ENCODE results near the gene ATP9A.
"Not testable (repeated sequence)": the region's sequence is repeated elsewhere in the genome, so short reads cannot be mapped to it uniquely, and the experiment has no call there.

ATP9A gene

DNA sequence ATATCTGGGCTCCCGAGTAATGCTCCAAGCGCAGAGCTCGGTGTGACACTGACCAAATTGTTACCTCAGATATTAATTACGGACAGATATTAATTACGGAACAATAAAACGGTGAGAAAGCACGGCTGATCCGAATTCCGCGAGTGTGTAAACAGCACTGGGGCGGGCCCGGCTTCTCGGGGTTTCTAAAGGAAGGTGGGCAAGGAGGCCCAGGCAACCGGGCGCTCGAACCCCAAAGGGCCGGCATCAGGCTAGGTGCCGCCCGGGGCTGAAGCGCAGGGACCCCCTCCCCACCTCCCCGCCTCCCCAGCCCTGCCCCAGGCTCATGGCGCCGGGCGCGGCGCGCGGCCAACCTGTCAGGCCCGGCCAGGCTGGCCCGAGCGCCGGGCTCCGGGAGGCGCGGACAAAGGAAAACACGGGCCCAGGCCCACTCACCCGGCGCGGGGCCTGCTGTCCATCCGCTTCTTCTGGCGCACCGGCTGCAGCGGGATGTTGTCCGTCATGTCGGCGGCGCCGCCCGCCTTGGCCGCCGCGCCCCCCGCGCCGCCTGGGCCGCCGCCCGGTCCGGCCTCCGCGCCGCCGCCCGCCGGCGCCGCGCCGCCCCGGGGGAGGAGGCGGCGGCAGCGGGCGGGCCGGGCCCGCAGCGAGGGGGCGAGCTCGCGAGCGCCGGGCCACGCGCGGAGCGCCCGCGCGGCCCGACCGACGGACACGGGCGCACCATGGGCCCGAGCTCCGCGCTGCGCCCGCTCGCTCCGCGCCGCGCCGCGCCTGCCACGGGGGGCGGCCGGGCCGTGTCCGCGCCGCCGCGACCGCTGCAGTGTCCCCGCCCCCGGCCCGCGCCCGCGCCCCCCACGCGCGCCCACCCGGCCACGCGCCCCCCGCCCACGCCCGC, at the start of gene ATP9A:
ATP9A (minus strand) TSS at position 524 of the 892 bp plus-strand sequence; CDS start at position 503, 21 bp downstream.
- DNase-seq (ENCODE audit: low spot score) = no peak

DNA sequence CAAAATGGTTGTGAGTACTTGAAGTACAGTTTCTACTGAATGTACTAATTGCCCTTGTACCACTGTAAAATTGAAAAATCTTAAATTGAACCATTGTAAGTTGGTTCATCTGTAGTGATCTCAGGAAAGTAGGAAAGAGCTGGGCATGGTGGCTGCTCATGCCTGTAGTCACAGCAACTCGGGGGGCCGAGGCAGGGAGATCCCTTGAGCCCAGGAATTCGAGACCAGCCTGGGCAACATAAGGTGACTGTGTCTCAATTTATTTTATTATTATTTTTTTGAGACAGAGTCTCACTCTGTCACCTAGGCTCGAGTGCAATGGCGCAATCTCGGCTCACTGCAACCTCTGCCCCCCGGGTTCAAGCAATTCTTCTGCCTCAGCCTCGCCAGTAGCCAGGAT, 48.7 kb upstream of the ATP9A start:
- DNase-seq (ENCODE audit: low spot score) = not testable (repeated sequence)

- no peak for DNase-seq (ENCODE audit: low spot score)
These were observed 47.3 kb upstream of the ATP9A start for GRCh38 chr20:51815383-51816076.

- no peak for DNase-seq (ENCODE audit: low spot score)
These were observed 44.7 kb upstream of the ATP9A start for GRCh38 chr20:51812861-51813260.

- DNase-seq (ENCODE audit: low spot score) = no peak
These were observed 43.4 kb upstream of the ATP9A start for GRCh38 chr20:51811514-51812128.

GRCh38 chr20:51811042-51811355, 42.8 kb upstream of the ATP9A start:
- no peak for DNase-seq (ENCODE audit: low spot score)

GRCh38 chr20:51810155-51811041, 42.2 kb upstream of the ATP9A start:
- DNase-seq (ENCODE audit: low spot score) = no peak

- no peak for DNase-seq (ENCODE audit: low spot score)
These were observed 39.6 kb upstream of the ATP9A start for GRCh38 chr20:51807720-51808250.

DNA sequence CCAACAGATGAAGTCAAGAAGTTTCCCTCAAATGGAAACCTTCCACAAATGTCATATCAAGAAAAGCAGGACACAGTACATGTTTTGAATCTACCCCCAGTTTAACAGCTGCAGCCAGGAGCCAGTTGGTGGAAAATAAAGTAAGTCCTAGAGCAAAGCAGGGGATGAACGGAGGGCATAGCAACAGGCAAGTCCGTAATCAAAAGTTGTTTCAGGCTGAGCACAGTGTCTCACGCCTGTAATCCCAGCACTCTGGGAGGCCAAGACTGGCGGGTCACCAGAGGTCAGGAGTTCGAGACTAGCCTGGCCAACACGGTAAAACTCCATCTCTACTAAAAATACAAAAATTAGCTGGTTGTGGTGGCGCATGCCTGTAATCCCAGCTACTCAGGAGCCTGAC, 36.6 kb upstream of the ATP9A start:
- DNase-seq (ENCODE audit: low spot score) = no peak

DNA sequence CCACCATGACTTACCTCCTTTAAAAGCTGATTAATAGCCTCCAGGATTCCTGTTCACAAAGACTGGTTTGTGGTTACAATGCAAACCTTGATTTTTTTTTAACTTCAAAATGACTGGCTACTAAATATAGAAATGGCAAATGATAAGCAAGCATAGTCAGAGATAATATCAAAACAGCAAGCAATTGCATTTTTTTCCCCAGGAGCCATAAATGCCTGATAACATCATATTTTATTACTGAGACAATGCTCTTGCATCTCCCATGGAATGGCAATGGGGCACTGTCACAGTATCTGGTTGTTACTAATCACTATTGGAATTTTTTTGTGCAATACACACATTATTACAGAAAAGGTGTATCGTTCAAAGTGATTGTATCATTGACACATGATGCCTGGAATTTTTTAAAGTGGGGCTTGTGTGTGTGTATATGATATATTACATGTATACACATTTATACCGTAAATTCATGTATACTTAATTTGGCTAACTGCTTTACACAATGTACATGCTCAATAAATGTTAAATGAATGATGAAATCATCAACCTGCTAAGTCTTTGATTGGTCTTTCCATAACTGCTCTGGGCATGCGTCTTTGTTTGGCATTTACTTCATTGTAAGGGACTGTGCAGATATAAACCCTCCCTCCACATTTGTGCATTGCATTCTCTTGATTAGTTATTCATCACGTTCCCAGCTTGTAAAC, 35.1 kb upstream of the ATP9A start:
- no peak for DNase-seq (ENCODE audit: low spot score)

GRCh38 chr20:51802170-51802751, 34.1 kb upstream of the ATP9A start, which contains the start of gene SALL4:
Gene SALL4, minus strand, starts transcription at chr20:51802521. Its CDS starts 113 bp downstream, at chr20:51802408.
- no peak for DNase-seq (ENCODE audit: low spot score)

- no peak for DNase-seq (ENCODE audit: low spot score)
These were observed 33.6 kb upstream of the ATP9A start for GRCh38 chr20:51801823-51802123.

GRCh38 chr20:51801122-51801822, 33.1 kb upstream of the ATP9A start:
- no peak for DNase-seq (ENCODE audit: low spot score)

- no peak for DNase-seq (ENCODE audit: low spot score)
These were observed 32.6 kb upstream of the ATP9A start for GRCh38 chr20:51800872-51801121.

GRCh38 chr20:51800060-51800871, 32.1 kb upstream of the ATP9A start:
- peak; percentile 22 for DNase-seq (ENCODE audit: low spot score)

GRCh38 chr20:51799401-51799860, 31.2 kb upstream of the ATP9A start:
- no peak for DNase-seq (ENCODE audit: low spot score)

DNA sequence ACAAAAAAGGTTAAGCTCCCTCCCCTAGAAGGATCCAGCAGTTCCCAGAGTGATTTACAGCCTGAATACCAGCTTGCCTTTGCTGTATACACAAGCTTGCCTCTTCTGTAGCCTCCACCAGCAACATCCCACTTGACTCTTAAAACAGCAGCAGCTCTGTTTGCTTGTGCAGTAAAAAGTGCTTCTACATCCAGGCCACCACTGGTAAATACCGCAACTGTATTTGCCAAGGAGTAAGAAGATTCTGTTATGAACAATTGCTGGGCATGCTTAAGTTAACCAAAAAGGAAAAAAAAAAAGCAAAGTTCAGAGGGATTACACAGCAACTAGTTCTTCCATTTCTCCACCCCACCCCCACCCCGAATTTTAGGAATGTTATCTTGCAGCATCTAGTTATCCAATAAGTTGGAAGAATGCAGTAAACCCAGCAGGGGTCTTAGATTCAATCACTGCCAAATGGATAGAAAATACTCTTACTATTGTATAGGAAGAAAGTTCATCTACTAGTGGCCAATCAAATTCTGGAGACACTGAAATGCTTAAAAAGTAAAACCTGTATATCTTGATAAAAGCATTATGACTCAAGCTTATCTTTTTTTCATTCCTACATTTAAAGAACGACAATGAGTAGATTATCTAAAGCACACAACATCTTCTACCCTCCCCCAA, 29.3 kb upstream of the ATP9A start:
- DNase-seq (ENCODE audit: low spot score) = no peak

GRCh38 chr20:51796340-51796739, 28.1 kb upstream of the ATP9A start:
- DNase-seq (ENCODE audit: low spot score) = no peak

DNA sequence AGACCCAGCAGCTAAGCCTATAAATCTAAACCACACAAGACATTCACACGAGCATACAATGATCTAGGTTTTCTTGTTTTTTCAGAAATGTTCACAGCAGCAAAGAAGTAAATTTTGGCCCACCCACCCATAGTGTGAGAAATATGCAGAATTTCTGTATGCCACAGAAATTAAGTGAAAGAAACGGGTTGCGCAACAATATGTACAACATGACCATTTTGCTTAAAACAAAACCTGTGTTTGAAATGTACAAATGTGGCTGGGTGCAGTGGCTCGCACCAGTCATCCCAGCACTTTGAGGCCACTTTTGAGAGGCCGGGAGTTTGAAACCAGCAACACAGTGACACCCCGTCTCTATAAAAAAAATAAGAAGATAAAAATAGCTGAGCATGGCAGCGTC, 24.8 kb upstream of the ATP9A start:
- DNase-seq (ENCODE audit: low spot score) = no peak
